B cell (primary cell): ENCODE measurements around the gene BNC2. TPM values are rescaled to one million over a fixed set of nuclear protein-coding genes. Genes with fewer than 3 reads are reported as not detected.

ENCODE experiments used
- ATAC-seq: fragments of 200-7000 bp; cut with Tn5 transposase; one replicate; pipeline ENCODE4 v1.10.0; 2021; ENCODE audit warnings: low read depth, mild to moderate bottlenecking, moderate number of reproducible peaks, moderate library complexity
- CTCF ChIA-PET: fragments of 350-600 bp; sonication (Branson Sonifier 250); formaldehyde crosslinking; loops from one replicate; lab custom pipeline; 2021; ENCODE audit warnings: antibody characterized with exemption, inconsistent platforms; lab: Charles Lee
- POLR2A ChIA-PET: fragments of 350-600 bp; sonication (Branson Sonifier 250); formaldehyde crosslinking; loops from one replicate; lab custom pipeline; 2021; ENCODE audit warnings: antibody characterized with exemption; lab: Charles Lee
- DNase-seq: peaks from one replicate; pipeline ENCODE4 v3.0.0; 2013
- H2AFZ ChIP-seq: 2 replicates; pipeline ENCODE4 v1.6.1; 2012; ENCODE audit warnings: mild to moderate bottlenecking, low read depth, low read length; ENCODE audit not compliant: insufficient read depth, poor library complexity, severe bottlenecking
- H3K27ac ChIP-seq, 2 donors: 1 replicate in 1 of 2; 2 replicates in 1 of 2; pipeline ENCODE4 v1.5.1; 2012 to 2013; ENCODE audit warnings: low read length in 2 of 2, mild to moderate bottlenecking in 2 of 2, moderate library complexity in 1 of 2
- H3K27me3 ChIP-seq, 4 experiments: fragments of 200-600 bp in 1 of 4; sonication (generic) in 1 of 4; replicated peaks in 1 of 4; 1 replicate in 2 of 4; 2 replicates in 2 of 4; pipeline versions ENCODE4 v1.6.1 to v1.7.0; 2013 to 2016; ENCODE audit warnings: low read length in 3 of 4, mild to moderate bottlenecking in 2 of 4, mixed read lengths in 1 of 4, moderate library complexity in 1 of 4; ENCODE audit not compliant: insufficient read depth in 4 of 4, control insufficient read depth in 3 of 4; ENCODE audit errors: control extremely low read depth in 1 of 4
- H3K36me3 ChIP-seq, 2 experiments: replicated peaks in 1 of 2; 1 replicate in 1 of 2; 2 replicates in 1 of 2; pipeline versions ENCODE4 v1.6.1 to v1.7.1; 2013; ENCODE audit warnings: low read length in 1 of 2; ENCODE audit not compliant: insufficient read depth in 2 of 2, control insufficient read depth in 1 of 2; ENCODE audit errors: control extremely low read depth in 1 of 2, extremely low read depth in 1 of 2
- H3K4me1 ChIP-seq, 2 donors: fragments of 200-600 bp in 1 of 2; sonication (generic) in 1 of 2; 1 replicate in 1 of 2; 2 replicates in 1 of 2; pipeline versions ENCODE4 v1.5.1 to v1.6.1; 2013 to 2017; ENCODE audit warnings: low read length in 2 of 2; ENCODE audit not compliant: control insufficient read depth in 2 of 2, insufficient read depth in 2 of 2
- H3K4me2 ChIP-seq: replicated peaks from 2 replicates; pipeline ENCODE3; 2012; ENCODE audit warnings: mild to moderate bottlenecking, low read depth, low read length; ENCODE audit not compliant: poor library complexity, severe bottlenecking
- H3K4me3 ChIP-seq, 5 experiments: fragments of 200-600 bp in 1 of 5; sonication (generic) in 1 of 5; 1 replicate in 3 of 5; 2 replicates in 2 of 5; pipeline versions ENCODE4 v1.5.1 to v1.7.0; 2011 to 2016; ENCODE audit warnings: low read length in 4 of 5, mild to moderate bottlenecking in 4 of 5, low read depth in 2 of 5, control low read depth in 1 of 5, moderate library complexity in 1 of 5; ENCODE audit not compliant: insufficient read depth in 1 of 5; ENCODE audit errors: control extremely low read depth in 1 of 5, extremely low read depth in 1 of 5
- H3K79me2 ChIP-seq: fragments of 200-600 bp; sonication (generic); one replicate; pipeline ENCODE4 v1.6.0; 2016; ENCODE audit warnings: low read length; ENCODE audit not compliant: control insufficient read depth, insufficient read depth
- H3K9ac ChIP-seq: fragments of 200-600 bp; sonication (generic); 2 replicates; pipeline ENCODE4 v1.6.1; 2017; ENCODE audit warnings: mild to moderate bottlenecking, low read length, moderate library complexity
- H3K9me3 ChIP-seq, 3 donors: one replicate each; pipeline versions ENCODE4 v1.6.1 to v1.7.1; 2013; ENCODE audit warnings: low read length in 2 of 3; ENCODE audit not compliant: control insufficient read depth in 2 of 3, insufficient read depth in 1 of 3; ENCODE audit errors: control extremely low read depth in 1 of 3
- H4K20me1 ChIP-seq: 2 replicates; pipeline ENCODE4 v1.6.0; 2012; ENCODE audit warnings: mild to moderate bottlenecking, low read length; ENCODE audit not compliant: insufficient read depth, control insufficient read depth, poor library complexity, severe bottlenecking
- H3K27ac Mint-ChIP-seq: one replicate; pipeline ENCODE4 v1.8.0; 2021; ENCODE audit warnings: mixed read lengths
- H3K27me3 Mint-ChIP-seq: one replicate; pipeline ENCODE4 v1.8.0; 2021; ENCODE audit warnings: mixed read lengths
- H3K4me1 Mint-ChIP-seq: one replicate; pipeline ENCODE4 v1.8.0; 2021; ENCODE audit warnings: mixed read lengths
- H3K4me3 Mint-ChIP-seq: one replicate; pipeline ENCODE4 v1.8.0; 2021; ENCODE audit warnings: mixed read lengths
- H3K9me3 Mint-ChIP-seq: one replicate; pipeline ENCODE4 v1.8.0; 2022; ENCODE audit warnings: mixed read lengths; ENCODE audit not compliant: insufficient read depth
- CTCF ChIP-seq: fragments of 200-600 bp; IDR thresholded peaks from one replicate; pipeline ENCODE4 v1.8.0; 2022; ENCODE audit warnings: antibody characterized with exemption, mild to moderate bottlenecking
- WGBS: methylation state at CpG from one replicate; pipeline ENCODE4 v1.1.5; 2013; ENCODE audit warnings: missing lambda C conversion rate; ENCODE audit not compliant: insufficient coverage; 5-methylcytosine and 5-hydroxymethylcytosine counted together
- intact Hi-C: fragments of 100-400 bp; cut with micrococcal nuclease; formaldehyde crosslinking; loops from one replicate; pipeline ENCODE4 v1.10.0; 2022
- polyA plus RNA-seq: library from polyadenylated mRNA; depleted of rRNA; stranded (reverse); fragments of >200 nt; gene quantifications from 2 replicates; pipeline ENCODE4 v1.2.3, GENCODE V29; 2012
- total RNA-seq, 2 donors: library from RNA; stranded (reverse); fragments of 120-200 nt in 1 of 2; gene quantifications; 1 replicate in 1 of 2; 2 replicates in 1 of 2; pipeline versions ENCODE4 v1.2.3 to v1.2.4, GENCODE V29; 2013 to 2022

The BNC2 gene
- total and polyA plus RNA-seq, 2 donors (not counting 1 experiment from before 2014, with no cell fraction given), result 0.01 TPM; not detected in 1

- CTCF ChIA-PET, result no interaction called here
Measured at GRCh38 chr9:16708656-16709435, 161.6 kb downstream of the BNC2 start.

More at GRCh38 chr9:16708656-16709435, 161.6 kb downstream of the BNC2 start:
- Histone ChIP-seq H2AFZ (no peak overlapping the region), H3K4me2 (no peak overlapping the region), H3K9me3 (peaks cover 0 to 1% (median 0%) of the 10 kb centered on the region in 3 donors), H3K4me1 (no peaks in the 10 kb centered on the region), H3K9ac (no peak overlapping the region), H3K79me2 (no peaks in the 10 kb centered on the region), H3K4me3 (no peak overlapping the region), H4K20me1 (no peaks in the 10 kb centered on the region), H3K27ac (no peak overlapping the region), H3K27me3 (no peaks in the 10 kb centered on the region), H3K36me3 (no peaks in the 10 kb centered on the region)
- Mint-ChIP-seq H3K27me3 (no peaks in the 10 kb centered on the region), H3K9me3 (no peaks in the 10 kb centered on the region), H3K4me3 (no peak overlapping the region), H3K27ac (no peak overlapping the region), H3K4me1 (no peaks in the 10 kb centered on the region)
- ATAC-seq (no peak), DNase-seq (no peak)
- POLR2A ChIA-PET, result no interaction called here
- no peak for TF ChIP-seq CTCF
- intact Hi-C loops, result no loop called here
- WGBS, result 74% methylated on average over 8 of the region's 13 CpGs
